Anterior cingulate cortex (tissue), 58 donors: ENCODE data around the gene EHMT1.
"Not testable (repeated sequence)": the region's sequence is repeated elsewhere in the genome, so short reads cannot be mapped to it uniquely, and the experiment has no call there.

Source experiments
- DNase-seq, 58 donors: peaks; one replicate each; lab custom pipeline; 2025; lab: John Stamatoyannopoulos, UW

The EHMT1 gene

GRCh38 chr9:137875846-137876245 lies 257.0 kb downstream of the EHMT1 start:
- no peak for DNase-seq

- DNase-seq = no peak
These were observed 257.5 kb downstream of the EHMT1 start for GRCh38 chr9:137876269-137876668.

- no peak for DNase-seq
These were observed 258.1 kb downstream of the EHMT1 start for GRCh38 chr9:137876781-137877386.

- DNase-seq = peak in 5 of 58 donors; percentile 9 to 68 (median 37)
These were observed 258.8 kb downstream of the EHMT1 start, which contains the start of gene CACNA1B for GRCh38 chr9:137877506-137878122. Gene CACNA1B, plus strand, starts transcription at chr9:137877782. Its CDS starts 152 bp downstream, at chr9:137877934.

GRCh38 chr9:137878146-137878941 lies 259.5 kb downstream of the EHMT1 start:
- peak in 11 of 58 donors; percentile 15 to 61 (median 36) for DNase-seq

GRCh38 chr9:137879052-137879451 lies 260.2 kb downstream of the EHMT1 start:
- DNase-seq = no peak

- no peak for DNase-seq
These were observed 260.9 kb downstream of the EHMT1 start for GRCh38 chr9:137879566-137880150.

- DNase-seq = no peak
These were observed 261.6 kb downstream of the EHMT1 start for GRCh38 chr9:137880160-137880975.

- no peak for DNase-seq
These were observed 262.2 kb downstream of the EHMT1 start for GRCh38 chr9:137880976-137881530.

- DNase-seq = no peak
These were observed 263.0 kb downstream of the EHMT1 start for GRCh38 chr9:137881591-137882505.

- no peak for DNase-seq
These were observed 263.7 kb downstream of the EHMT1 start for GRCh38 chr9:137882506-137882821.

- DNase-seq = not testable (repeated sequence)
These were observed 265.2 kb downstream of the EHMT1 start for GRCh38 chr9:137883977-137884376.

GRCh38 chr9:137884547-137884946 lies 265.7 kb downstream of the EHMT1 start:
- DNase-seq = not testable (repeated sequence)

GRCh38 chr9:137885121-137885520 lies 266.3 kb downstream of the EHMT1 start:
- DNase-seq = not testable (repeated sequence)
